ENCODE results near the gene CDR2. TPM values are rescaled to one million over a fixed set of nuclear protein-coding genes. Genes with fewer than 3 reads are reported as not detected.

Gene CDR2
- total RNA-seq, 1 donor from 2014 or later = 57.6 TPM

- no peak for FAIRE-seq
- H3K4me3 Mint-ChIP-seq (ENCODE audit: unreplicated experiment) = no peak overlapping the region
- Histone ChIP-seq H3K9ac (ENCODE audit: low read length) (no peak overlapping the region), H3K79me2 (ENCODE audit: insufficient read depth, low read length) (peaks cover 5% of the 10 kb centered on the region), H3K4me3 (ENCODE audit: insufficient read depth, low read depth, low read length) (no peak overlapping the region), H3K9me3 (ENCODE audit: insufficient read depth, low read depth, low read length) (no peaks in the 10 kb centered on the region), H3K27me3 (ENCODE audit: insufficient read depth, low read length) (no peaks in the 10 kb centered on the region), H3K4me2 (ENCODE audit: low read length) (no peak overlapping the region), H3K27ac (ENCODE audit: low read depth, low read length) (no peak overlapping the region), H3K36me3 (ENCODE audit: insufficient read depth, low read length) (peaks cover 11% of the 10 kb centered on the region), H2AFZ (ENCODE audit: low read depth, low read length) (no peak overlapping the region), H4K20me1 (ENCODE audit: insufficient read depth, low read length) (peaks cover 53% of the 10 kb centered on the region), H3K4me1 (ENCODE audit: insufficient read depth, low read length) (no peaks in the 10 kb centered on the region)
- no peak overlapping the region for H3K27ac Mint-ChIP-seq (ENCODE audit: unreplicated experiment)
- TF ChIP-seq EZH2 (IDR thresholded peaks at IDR 0.05; ENCODE audit: insufficient read depth, low read length) (no peak), CTCF (IDR thresholded peaks at IDR 0.05; ENCODE audit: insufficient read depth, low read depth, low read length) (no peak)
- no peaks in the 10 kb centered on the region for H3K27me3 Mint-ChIP-seq (ENCODE audit: low read depth, unreplicated experiment)
- H3K9me3 Mint-ChIP-seq (ENCODE audit: unreplicated experiment) = no peaks in the 10 kb centered on the region
- H3K4me1 Mint-ChIP-seq (ENCODE audit: low read depth, unreplicated experiment) = no peaks in the 10 kb centered on the region
- peaks cover 13% of the 10 kb centered on the region for H3K36me3 Mint-ChIP-seq (ENCODE audit: low read depth, unreplicated experiment)
- DNase-seq (ENCODE audit: low read depth) = no peak
These were observed 48.1 kb downstream of the CDR2 start for GRCh38 chr16:22326369-22326652.

- Mint-ChIP-seq H3K4me1 (ENCODE audit: low read depth, unreplicated experiment) (no peaks in the 10 kb centered on the region), H3K9me3 (ENCODE audit: unreplicated experiment) (no peaks in the 10 kb centered on the region), H3K27me3 (ENCODE audit: low read depth, unreplicated experiment) (no peaks in the 10 kb centered on the region), H3K4me3 (ENCODE audit: unreplicated experiment) (no peak overlapping the region), H3K27ac (ENCODE audit: unreplicated experiment) (no peak overlapping the region), H3K36me3 (ENCODE audit: low read depth, unreplicated experiment) (peaks cover 13% of the 10 kb centered on the region)
- TF ChIP-seq CTCF (IDR thresholded peaks at IDR 0.05; ENCODE audit: insufficient read depth, low read depth, low read length) = no peak
- no peak for TF ChIP-seq EZH2 (IDR thresholded peaks at IDR 0.05; ENCODE audit: insufficient read depth, low read length)
- Histone ChIP-seq H3K4me2 (ENCODE audit: low read length) (no peak overlapping the region), H3K4me3 (ENCODE audit: insufficient read depth, low read depth, low read length) (no peak overlapping the region), H4K20me1 (ENCODE audit: insufficient read depth, low read length) (peaks cover 54% of the 10 kb centered on the region), H3K9ac (ENCODE audit: low read length) (no peak overlapping the region), H3K27ac (ENCODE audit: low read depth, low read length) (no peak overlapping the region), H3K4me1 (ENCODE audit: insufficient read depth, low read length) (no peaks in the 10 kb centered on the region), H2AFZ (ENCODE audit: low read depth, low read length) (no peak overlapping the region), H3K79me2 (ENCODE audit: insufficient read depth, low read length) (peaks cover 5% of the 10 kb centered on the region), H3K27me3 (ENCODE audit: insufficient read depth, low read length) (no peaks in the 10 kb centered on the region), H3K36me3 (ENCODE audit: insufficient read depth, low read length) (peaks cover 11% of the 10 kb centered on the region), H3K9me3 (ENCODE audit: insufficient read depth, low read depth, low read length) (no peaks in the 10 kb centered on the region)
- DNase-seq (ENCODE audit: low read depth) = no peak
- FAIRE-seq = no peak
These were observed 48.6 kb downstream of the CDR2 start for GRCh38 chr16:22325598-22326368.

Measured in astrocyte (in vitro differentiated cells and primary cell).